ENCODE data around the gene PLCG2. TPM values are rescaled to one million over a fixed set of nuclear protein-coding genes. Genes with fewer than 3 reads are reported as not detected.
A peak's percentile ranks its signal among the peaks of the same experiment; 100 is the strongest.
"Not testable (repeated sequence)": the region's sequence is repeated elsewhere in the genome, so short reads cannot be mapped to it uniquely, and the experiment has no call there.

The PLCG2 gene
- total RNA-seq, 2 donors from 2014 or later: 11.6 to 30.9 TPM

DNA sequence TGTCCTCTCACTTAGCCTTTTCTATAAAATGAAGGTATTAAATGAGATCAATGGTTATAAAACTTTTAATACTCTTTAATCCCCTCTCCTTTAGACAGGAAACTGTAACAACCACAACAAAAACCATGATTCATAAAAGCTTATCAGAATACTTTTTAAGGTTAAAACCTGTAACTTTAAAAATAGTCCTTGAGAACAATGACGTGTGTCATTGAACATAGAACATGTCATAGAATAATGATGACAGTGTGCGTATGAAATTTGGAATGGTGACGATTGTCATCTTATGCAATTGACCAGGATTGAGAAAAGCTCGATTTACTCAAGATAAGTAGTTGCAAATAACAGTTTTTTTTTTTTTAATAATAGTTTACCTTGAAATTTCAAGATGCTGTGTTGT is 94.1 kb downstream of the PLCG2 start:
- Histone ChIP-seq H3K36me3 (no peaks in the 10 kb centered on the region), H3K9me3 (no peaks in the 10 kb centered on the region), H3K4me1 (ENCODE audit: control insufficient read depth in 1 of 2, low read depth in 2 of 2) (no peaks in the 10 kb centered on the region), H3K27me3 (replicated peaks; ENCODE audit: insufficient read depth) (no peaks in the 10 kb centered on the region), H3K27ac (no peak overlapping the region), H3K4me3 (no peak overlapping the region)
- TF ChIP-seq, protein P1, sequence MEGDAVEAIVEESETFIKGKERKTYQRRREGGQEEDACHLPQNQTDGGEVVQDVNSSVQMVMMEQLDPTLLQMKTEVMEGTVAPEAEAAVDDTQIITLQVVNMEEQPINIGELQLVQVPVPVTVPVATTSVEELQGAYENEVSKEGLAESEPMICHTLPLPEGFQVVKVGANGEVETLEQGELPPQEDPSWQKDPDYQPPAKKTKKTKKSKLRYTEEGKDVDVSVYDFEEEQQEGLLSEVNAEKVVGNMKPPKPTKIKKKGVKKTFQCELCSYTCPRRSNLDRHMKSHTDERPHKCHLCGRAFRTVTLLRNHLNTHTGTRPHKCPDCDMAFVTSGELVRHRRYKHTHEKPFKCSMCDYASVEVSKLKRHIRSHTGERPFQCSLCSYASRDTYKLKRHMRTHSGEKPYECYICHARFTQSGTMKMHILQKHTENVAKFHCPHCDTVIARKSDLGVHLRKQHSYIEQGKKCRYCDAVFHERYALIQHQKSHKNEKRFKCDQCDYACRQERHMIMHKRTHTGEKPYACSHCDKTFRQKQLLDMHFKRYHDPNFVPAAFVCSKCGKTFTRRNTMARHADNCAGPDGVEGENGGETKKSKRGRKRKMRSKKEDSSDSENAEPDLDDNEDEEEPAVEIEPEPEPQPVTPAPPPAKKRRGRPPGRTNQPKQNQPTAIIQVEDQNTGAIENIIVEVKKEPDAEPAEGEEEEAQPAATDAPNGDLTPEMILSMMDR (IDR thresholded peaks at IDR 0.05): no peak
- DNase-seq (ENCODE audit: low spot score) (no peak), ATAC-seq (ENCODE audit: insufficient number of reproducible peaks, low FRiP score, low read depth) (no peak)

DNA sequence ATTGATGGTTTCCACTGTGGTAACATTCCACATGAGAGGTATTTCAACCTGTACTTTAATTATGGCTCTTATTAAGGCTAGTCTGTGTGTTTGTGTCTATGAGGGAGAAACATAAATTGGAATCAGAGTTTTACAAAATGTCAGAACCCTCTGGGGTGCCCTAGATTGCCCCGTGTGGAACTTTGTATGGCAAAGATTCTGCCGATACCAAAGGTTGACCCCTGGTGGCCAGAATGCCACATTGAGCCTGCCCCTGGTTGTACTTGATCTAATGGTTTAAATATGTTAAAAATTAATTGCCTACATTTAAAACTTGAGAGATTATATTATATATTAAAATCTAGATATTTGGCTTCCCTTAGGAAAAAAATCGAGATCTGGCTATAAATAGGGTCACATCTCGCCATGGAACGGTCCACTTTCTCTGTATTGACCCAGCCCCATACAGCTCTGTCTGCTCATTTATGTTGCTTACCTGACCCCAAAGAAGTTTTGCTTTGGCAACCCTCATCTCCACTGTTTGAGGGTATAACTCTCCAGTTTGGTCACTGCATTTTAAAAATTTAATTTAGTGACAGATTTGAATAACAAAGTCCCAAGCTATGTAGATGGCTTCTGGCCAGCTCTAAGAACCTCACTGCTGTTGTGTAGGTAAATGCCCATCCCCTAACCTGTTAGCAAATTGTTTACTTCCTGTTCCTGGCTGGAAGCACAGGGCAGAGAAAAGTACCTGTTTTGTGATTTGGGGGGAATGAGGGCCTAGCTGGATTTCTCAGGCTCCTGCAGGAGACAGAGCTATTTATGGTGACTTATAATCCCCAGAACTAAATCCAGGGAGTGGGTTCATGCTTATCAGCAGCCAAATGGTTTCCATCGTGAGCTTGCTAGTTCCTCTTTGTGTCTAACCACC is 95.0 kb downstream of the PLCG2 start:
- no peak overlapping the region for H3K4me3 ChIP-seq
- TF ChIP-seq, protein P1 (IDR thresholded peaks at IDR 0.05): peak; percentile 51
- H3K27me3 ChIP-seq (replicated peaks; ENCODE audit: insufficient read depth): no peaks in the 10 kb centered on the region
- no peak overlapping the region for H3K27ac ChIP-seq
- ATAC-seq (ENCODE audit: insufficient number of reproducible peaks, low FRiP score, low read depth) (no peak), DNase-seq (ENCODE audit: low spot score) (no peak)
- H3K4me1 ChIP-seq (ENCODE audit: control insufficient read depth in 1 of 2, low read depth in 2 of 2): no peaks in the 10 kb centered on the region
- H3K9me3 ChIP-seq: no peaks in the 10 kb centered on the region
- H3K36me3 ChIP-seq: no peaks in the 10 kb centered on the region

DNA sequence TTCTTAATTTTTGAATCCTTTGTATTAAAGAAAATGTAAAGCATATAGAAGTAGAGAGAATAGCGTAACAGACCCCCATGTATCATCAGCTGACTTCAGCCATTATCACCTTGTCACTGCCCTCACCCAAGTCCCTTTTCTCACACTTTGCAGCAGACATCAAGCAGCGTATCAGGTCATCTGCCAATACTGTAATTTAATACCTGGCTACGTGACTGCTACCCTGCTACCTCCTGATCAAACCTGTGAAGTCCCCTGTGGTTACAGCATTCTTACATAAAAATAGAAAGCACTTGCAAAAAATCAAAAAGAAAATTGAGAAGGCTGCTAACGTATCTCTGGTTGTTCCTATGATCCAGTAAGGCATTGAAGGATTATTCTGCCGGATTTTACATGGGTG is 96.4 kb downstream of the PLCG2 start:
- Histone ChIP-seq H3K36me3 (no peaks in the 10 kb centered on the region), H3K27me3 (replicated peaks; ENCODE audit: insufficient read depth) (no peaks in the 10 kb centered on the region), H3K4me1 (ENCODE audit: control insufficient read depth in 1 of 2, low read depth in 2 of 2) (no peaks in the 10 kb centered on the region), H3K9me3 (no peaks in the 10 kb centered on the region), H3K4me3 (no peak overlapping the region), H3K27ac (no peak overlapping the region)
- DNase-seq (ENCODE audit: low spot score): no peak
- no peak for ATAC-seq (ENCODE audit: insufficient number of reproducible peaks, low FRiP score, low read depth)
- TF ChIP-seq, protein P1 (IDR thresholded peaks at IDR 0.05): no peak

DNA sequence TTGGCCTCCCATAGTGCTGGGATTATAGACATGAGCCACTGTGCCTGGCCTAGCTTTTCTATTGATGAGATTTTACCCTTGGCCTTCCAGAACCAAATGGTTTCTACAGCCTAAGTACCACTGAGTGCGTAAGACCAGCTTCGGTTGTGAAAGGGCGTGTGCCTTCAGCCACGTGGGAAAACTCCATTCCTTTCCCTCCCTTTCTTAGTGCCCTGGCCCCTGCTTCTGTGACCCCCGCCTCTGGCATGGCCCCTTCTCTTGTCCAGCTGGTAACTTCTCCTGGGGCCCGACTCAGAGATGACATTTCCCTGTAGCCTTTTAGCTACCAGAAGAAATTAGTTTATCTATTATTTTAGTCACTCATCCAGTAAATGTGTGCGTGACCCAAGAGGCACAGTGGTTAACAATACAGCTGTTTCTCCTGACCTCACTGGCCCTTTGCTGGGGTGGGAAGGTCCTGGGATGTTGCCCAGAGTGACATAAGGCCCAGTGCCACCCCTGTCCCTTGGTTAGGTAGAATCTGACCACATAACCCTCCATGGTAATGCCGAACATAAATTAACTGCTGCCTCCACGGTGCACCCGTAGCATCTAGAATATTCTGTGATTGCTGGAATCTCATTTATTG is 97.3 kb downstream of the PLCG2 start:
- TF ChIP-seq, protein P1 (IDR thresholded peaks at IDR 0.05): no peak
- no peaks in the 10 kb centered on the region for H3K9me3 ChIP-seq
- no peaks in the 10 kb centered on the region for H3K36me3 ChIP-seq
- no peaks in the 10 kb centered on the region for H3K4me1 ChIP-seq (ENCODE audit: control insufficient read depth in 1 of 2, low read depth in 2 of 2)
- no peaks in the 10 kb centered on the region for H3K27me3 ChIP-seq (replicated peaks; ENCODE audit: insufficient read depth)
- DNase-seq (ENCODE audit: low spot score): no peak
- H3K4me3 ChIP-seq: no peak overlapping the region
- ATAC-seq (ENCODE audit: insufficient number of reproducible peaks, low FRiP score, low read depth): no peak
- no peak overlapping the region for H3K27ac ChIP-seq

DNA sequence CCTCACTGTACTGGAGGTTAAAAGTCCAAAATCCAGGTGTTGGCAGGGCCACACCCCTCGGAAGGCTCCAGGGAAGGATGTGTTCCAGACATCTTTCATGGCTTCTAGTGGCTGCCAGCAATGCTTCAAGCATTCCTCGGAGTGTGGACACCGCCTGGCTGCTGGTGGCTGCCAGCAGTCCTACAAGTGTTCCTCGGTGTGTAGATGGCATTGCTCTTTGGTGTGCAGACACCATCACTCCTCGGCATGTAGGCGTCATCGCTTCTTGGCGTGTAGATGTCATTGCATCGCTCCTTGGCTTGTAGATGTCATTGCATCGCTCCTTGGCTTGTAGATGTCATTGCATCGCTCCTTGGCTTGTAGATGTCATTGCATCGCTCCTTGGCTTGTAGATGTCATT is 98.4 kb downstream of the PLCG2 start:
- ATAC-seq (ENCODE audit: insufficient number of reproducible peaks, low FRiP score, low read depth); H3K27ac ChIP-seq; H3K36me3 ChIP-seq; H3K4me3 ChIP-seq; H3K27me3 ChIP-seq (replicated peaks; ENCODE audit: insufficient read depth); DNase-seq (ENCODE audit: low spot score); H3K4me1 ChIP-seq (ENCODE audit: control insufficient read depth in 1 of 2, low read depth in 2 of 2); H3K9me3 ChIP-seq: not testable (repeated sequence)
